Right lobe of liver (tissue), 4 donors: ENCODE data around the gene SRRM1.

ENCODE experiments used
- POLR2A ChIP-seq: fragments of 450-650 bp; IDR thresholded peaks from one replicate; pipeline ENCODE4 v1.6.1; 2017; ENCODE audit warnings: antibody characterized with exemption, mild to moderate bottlenecking
- TF ChIP-seq, protein P1 (sequence below), 4 donors: fragments of 200-600 bp in 3 of 4; fragments of 450-650 bp in 1 of 4; IDR thresholded peaks; one replicate each; pipeline versions ENCODE4 v1.5.1 to v1.8.0; 2016 to 2022; ENCODE audit warnings: antibody characterized with exemption in 4 of 4, mild to moderate bottlenecking in 2 of 4
- donor health status: DM: no; HTN: no; CAD: no.
- donor health status: DM: no; HTN: no; CAD: no.
- donor health status: DM: no; HTN: yes; CAD: no.

DNA sequence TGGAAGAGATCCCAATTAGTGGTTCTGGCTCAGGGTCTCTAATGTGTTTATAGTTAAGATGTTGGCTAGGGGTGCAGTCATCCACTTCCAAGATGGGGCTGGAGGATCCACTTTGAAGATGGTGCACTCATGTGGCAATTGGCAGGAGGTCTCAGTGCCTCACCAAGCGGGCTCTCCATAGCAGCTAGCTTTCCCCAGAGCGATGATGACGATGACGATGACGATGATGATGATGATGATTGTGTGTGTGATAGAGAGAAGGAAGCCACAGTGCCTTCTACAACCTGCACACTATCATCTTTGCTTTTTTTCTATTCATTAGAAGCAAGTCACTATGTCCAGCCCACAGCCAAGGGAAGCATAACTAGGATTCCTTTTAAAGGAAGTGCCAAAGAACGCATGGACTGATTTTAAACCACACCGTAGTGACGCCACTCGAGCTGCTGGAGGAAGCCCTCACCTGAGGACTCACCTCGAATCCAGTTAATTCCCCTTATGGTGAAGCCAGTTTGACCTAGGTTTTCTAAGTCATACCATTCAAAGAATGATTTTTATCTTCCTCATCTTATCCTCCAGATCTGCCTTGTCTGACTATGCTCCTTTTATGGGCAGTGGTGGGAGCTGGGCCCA, 49.4 kb downstream of the SRRM1 start:
- TF ChIP-seq, protein P1, sequence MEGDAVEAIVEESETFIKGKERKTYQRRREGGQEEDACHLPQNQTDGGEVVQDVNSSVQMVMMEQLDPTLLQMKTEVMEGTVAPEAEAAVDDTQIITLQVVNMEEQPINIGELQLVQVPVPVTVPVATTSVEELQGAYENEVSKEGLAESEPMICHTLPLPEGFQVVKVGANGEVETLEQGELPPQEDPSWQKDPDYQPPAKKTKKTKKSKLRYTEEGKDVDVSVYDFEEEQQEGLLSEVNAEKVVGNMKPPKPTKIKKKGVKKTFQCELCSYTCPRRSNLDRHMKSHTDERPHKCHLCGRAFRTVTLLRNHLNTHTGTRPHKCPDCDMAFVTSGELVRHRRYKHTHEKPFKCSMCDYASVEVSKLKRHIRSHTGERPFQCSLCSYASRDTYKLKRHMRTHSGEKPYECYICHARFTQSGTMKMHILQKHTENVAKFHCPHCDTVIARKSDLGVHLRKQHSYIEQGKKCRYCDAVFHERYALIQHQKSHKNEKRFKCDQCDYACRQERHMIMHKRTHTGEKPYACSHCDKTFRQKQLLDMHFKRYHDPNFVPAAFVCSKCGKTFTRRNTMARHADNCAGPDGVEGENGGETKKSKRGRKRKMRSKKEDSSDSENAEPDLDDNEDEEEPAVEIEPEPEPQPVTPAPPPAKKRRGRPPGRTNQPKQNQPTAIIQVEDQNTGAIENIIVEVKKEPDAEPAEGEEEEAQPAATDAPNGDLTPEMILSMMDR (IDR thresholded peaks at IDR 0.05): no peak
- no peak for TF ChIP-seq POLR2A
